ENCODE data around the gene VPS13D. TPM values are rescaled to one million over a fixed set of nuclear protein-coding genes. Genes with fewer than 3 reads are reported as not detected.

The VPS13D gene
- total RNA-seq, 1 experiment from 2014 or later: 20.2 TPM

DNA sequence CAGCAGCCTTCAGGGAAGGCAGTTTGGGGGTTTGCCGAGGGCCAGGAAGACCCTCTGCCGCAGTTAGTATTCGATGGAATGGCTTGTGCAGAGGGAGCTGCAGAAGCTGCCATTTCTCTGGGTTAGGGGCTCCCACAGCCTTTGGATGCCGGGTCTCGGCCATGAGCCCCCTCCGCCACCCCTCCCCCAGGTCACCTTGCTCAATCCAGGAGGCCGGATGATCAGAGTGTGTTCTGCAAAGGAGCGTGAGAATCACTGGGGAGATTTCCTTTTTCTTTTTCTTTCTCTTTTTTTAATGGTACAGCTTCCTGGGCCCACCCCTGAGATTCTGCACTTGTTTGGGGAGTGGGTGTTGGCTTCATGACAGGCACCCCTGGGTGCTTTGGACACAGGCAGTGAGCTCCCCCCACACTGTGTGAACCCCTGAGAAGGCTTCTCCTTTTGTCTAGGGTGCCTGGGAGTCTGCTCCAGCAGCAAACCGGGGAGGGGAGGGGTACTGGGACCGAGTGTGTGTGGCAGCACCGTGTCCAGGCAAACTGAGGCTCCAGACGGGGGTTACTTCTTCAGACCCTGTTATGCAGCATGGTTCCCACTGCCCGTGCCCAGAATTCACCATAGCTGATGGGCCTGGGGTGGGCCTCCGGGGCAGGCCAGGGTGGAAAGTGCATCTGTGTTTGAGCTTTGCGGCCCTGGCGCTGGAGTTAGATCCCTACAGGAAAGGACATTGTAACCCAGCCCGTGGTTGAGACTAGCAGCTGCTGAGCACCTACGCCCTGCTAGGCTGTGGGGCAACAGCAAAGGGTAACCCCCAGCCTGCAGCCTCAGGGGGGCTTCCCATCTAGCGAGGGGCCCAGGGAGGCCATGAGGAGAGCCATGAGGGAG, 44.6 kb upstream of the VPS13D start:
- no peak for DNase-seq
- H3K23ac ChIP-seq (ENCODE audit: insufficient read length, low read depth, low read length): no peak overlapping the region
- H3K56ac ChIP-seq (ENCODE audit: insufficient read length, low read depth, low read length): no peak overlapping the region
- H2BK120ac ChIP-seq (ENCODE audit: low read depth, low read length, poor library complexity, severe bottlenecking): no peak overlapping the region
- no peak overlapping the region for H4K91ac ChIP-seq (ENCODE audit: insufficient read length, low read depth, low read length)
- no peak overlapping the region for H4K8ac ChIP-seq (replicated peaks; ENCODE audit: insufficient read length, low read depth, low read length)
- H3K27ac ChIP-seq (ENCODE audit: insufficient read length, low read depth, low read length): no peak overlapping the region
- H3K36me3 Mint-ChIP-seq (ENCODE audit: insufficient read depth in 1 of 3, low read depth in 3 of 3): peaks cover 0 to 5% (median 1%) of the 10 kb centered on the region in 3 experiments; a peak in 2 of 7 replicates
- H3K4me1 ChIP-seq (ENCODE audit: insufficient read depth, low read length): no peaks in the 10 kb centered on the region; the same call in 1 of the 2 replicates
- H3K4me2 ChIP-seq (ENCODE audit: insufficient read depth, insufficient read length, low read length): no peak overlapping the region
- H3K9me3 ChIP-seq (ENCODE audit: control insufficient read depth, low read depth, low read length): no peaks in the 10 kb centered on the region
- H2AFZ ChIP-seq (ENCODE audit: low read length): no peak overlapping the region
- TF ChIP-seq CTCF (conservative IDR thresholded peaks at IDR 0.05): no peak
- peaks cover 18 to 35% of the 10 kb centered on the region in 2 experiments for H3K4me1 Mint-ChIP-seq
- no peak overlapping the region for H3K4me3 Mint-ChIP-seq
- no peak overlapping the region for H3K14ac ChIP-seq (ENCODE audit: insufficient read depth, low read length)
- no peak overlapping the region for H3K27ac Mint-ChIP-seq
- H3K27me3 ChIP-seq (ENCODE audit: insufficient read depth, low read length): no peaks in the 10 kb centered on the region
- no peak overlapping the region for H2BK15ac ChIP-seq (ENCODE audit: low read depth, low read length)
- WGBS (ENCODE audit: extremely low coverage, insufficient read length, low lambda C conversion rate): no CpG with 5 or more reads among the region's 19 CpGs
- H3K9me3 Mint-ChIP-seq: peaks cover 0 to 4% of the 10 kb centered on the region in 2 experiments; a peak in 4 of 5 replicates
- no peak overlapping the region for H3T11ph ChIP-seq (ENCODE audit: low read length)
- no peaks in the 10 kb centered on the region for H3K23me2 ChIP-seq (ENCODE audit: insufficient read length, low read depth, low read length, poor library complexity, severe bottlenecking)
- H3K9ac ChIP-seq (ENCODE audit: extremely low read depth, insufficient read length, low read length): no peak overlapping the region
- H2AK5ac ChIP-seq (ENCODE audit: insufficient read length, low read length): no peak overlapping the region
- no peaks in the 10 kb centered on the region for H4K20me1 ChIP-seq (ENCODE audit: control insufficient read depth, insufficient read depth, insufficient read length)
- H3K27me3 Mint-ChIP-seq (ENCODE audit: low read depth): peaks cover 3% of the 10 kb centered on the region
- no peaks in the 10 kb centered on the region for H3K79me2 ChIP-seq (ENCODE audit: insufficient read depth, low read length)
- H3K18ac ChIP-seq (ENCODE audit: insufficient read length, low read depth, low read length): no peak overlapping the region
- H2BK20ac ChIP-seq (ENCODE audit: low read depth, low read length, poor library complexity, severe bottlenecking): no peak overlapping the region
- no peak overlapping the region for H4K5ac ChIP-seq (ENCODE audit: insufficient read length, low read depth, low read length)
- H3K4ac ChIP-seq (ENCODE audit: low read depth, low read length): no peak overlapping the region
- H3K79me1 ChIP-seq (ENCODE audit: insufficient read depth, low read depth, low read length, poor library complexity, severe bottlenecking): no peaks in the 10 kb centered on the region
- no peak overlapping the region for H2BK12ac ChIP-seq (ENCODE audit: insufficient read length, low read depth, low read length)
- no peak overlapping the region for H2BK5ac ChIP-seq (ENCODE audit: insufficient read length, low read length)

All from H9 (cell line).